GM12873 (cell line): ENCODE measurements around the gene PDZD7.
A peak's percentile ranks its signal among the peaks of the same experiment; 100 is the strongest.

Experiments
- CTCF ChIP-seq: IDR thresholded peaks from 2 replicates; pipeline ENCODE4 v1.5.1; 2012; ENCODE audit warnings: low read depth, mild to moderate bottlenecking, moderate library complexity, low read length, control low read depth; ENCODE audit not compliant: insufficient read depth; ENCODE audit errors: missing control alignments

PDZD7 gene

DNA sequence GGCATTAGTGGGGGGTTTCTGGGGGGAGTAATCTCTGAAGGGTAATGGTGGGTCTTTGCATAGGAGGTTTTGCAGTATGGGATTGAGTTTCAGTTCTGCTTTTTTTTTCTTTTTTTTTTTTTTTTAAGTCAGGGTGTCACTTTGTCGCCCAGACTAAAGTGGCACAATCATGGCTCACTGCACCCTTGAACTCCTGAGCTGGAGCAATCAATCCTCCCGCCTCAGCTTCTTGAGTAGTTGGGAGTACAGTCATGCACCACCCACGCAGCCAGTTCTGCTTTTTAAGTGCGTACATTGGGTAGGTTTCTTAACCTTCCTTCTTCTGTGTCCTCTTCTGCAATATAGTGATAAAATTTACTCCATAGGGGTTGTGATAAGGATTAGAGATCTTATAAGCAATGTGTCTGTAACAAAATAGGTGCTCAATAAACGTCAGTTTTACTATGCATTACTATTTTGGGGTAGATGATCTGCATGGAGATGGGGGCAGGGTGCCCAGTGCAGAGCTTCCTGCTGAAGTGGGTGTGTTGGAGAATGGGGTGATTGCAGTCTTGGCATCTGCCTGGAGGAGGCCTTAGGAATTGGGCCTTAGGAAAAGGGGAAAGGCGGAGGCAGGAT is 40.4 kb upstream of the PDZD7 start:
- no peak for TF ChIP-seq CTCF

GRCh38 chr10:101070098-101070497 is 39.2 kb upstream of the PDZD7 start:
- TF ChIP-seq CTCF, result no peak

DNA sequence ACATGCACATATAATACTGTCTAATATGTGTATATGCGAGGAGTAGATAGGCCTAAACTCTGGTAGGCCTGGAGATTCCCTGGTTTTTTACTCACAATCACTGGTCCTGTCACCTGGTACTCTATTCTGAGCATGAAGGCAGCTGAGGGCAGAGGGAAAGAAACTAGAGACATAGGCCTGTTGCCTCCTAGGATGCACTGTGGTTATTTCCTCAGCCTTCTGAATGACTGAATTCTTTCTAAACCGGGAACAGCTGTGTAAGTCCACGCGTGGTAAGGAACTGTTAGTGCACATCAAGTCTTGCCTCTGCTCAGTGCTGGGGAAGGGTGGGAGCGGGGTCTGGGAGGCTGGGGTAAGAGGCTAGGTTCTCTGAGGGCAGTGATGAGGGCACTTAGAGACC is 38.5 kb upstream of the PDZD7 start:
- TF ChIP-seq CTCF, result no peak

- TF ChIP-seq CTCF, result peak; percentile 83
Observed at GRCh38 chr10:101067356-101068083, 36.6 kb upstream of the PDZD7 start.

- TF ChIP-seq CTCF, result no peak
Observed at GRCh38 chr10:101066896-101067355, 36.0 kb upstream of the PDZD7 start.

DNA sequence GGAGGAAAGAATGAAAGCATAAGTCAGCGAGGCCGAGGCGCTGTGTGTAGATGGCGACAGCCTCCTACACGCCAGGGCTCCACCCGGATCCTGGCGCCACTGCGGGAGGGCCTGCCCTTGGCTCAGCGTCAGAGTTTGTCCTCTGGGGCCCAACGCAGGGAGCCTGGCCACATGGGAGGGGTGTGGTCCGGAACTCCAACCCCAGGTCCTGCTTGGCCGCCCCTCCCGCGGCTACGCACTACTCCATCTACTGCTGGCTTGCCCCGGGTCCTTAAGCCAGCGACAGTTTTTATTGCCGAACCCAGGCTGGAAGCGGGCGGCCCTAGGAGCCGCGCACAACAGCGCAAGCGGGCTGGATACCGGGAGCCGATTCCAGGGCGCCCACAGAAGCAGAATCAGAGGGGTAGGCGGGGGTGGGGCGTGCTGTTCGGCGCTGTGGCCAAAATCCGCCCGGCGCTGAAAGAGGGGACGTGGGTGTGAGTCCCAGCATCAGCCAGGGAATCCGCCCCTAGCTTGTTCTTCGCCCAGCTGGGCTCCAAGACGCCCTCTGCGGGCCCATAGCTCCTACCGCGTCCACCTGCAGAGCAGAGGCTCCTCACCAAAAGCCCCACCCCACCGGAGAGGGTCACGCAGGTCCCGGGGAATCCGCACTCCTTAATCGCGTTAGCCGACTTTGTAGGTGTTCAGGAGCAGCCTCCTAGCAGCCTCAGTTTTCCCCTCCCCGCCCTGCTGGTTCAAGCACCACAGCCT is 35.4 kb upstream of the PDZD7 start:
- TF ChIP-seq CTCF, result peak; percentile 57
